DMS153 treated with DMSO at 0.1 percent for 48 hours (cell line): ENCODE data around the gene TMCO4.

Source experiments
- DNase-seq: peaks from one replicate; lab custom pipeline; 2025; ENCODE audit not compliant: unreplicated experiment; lab: John Stamatoyannopoulos, UW

TMCO4 gene

GRCh38 chr1:19689085-19689757 is 110.5 kb downstream of the TMCO4 start:
- DNase-seq = no peak

GRCh38 chr1:19688041-19688842 is 111.5 kb downstream of the TMCO4 start:
- DNase-seq = no peak

- no peak for DNase-seq
Measured at GRCh38 chr1:19687414-19687813, 112.3 kb downstream of the TMCO4 start.

- DNase-seq = no peak
Measured at GRCh38 chr1:19685994-19686393, 113.7 kb downstream of the TMCO4 start.

- no peak for DNase-seq
Measured at GRCh38 chr1:19684677-19685076, 115.0 kb downstream of the TMCO4 start.

- DNase-seq = no peak
Measured at GRCh38 chr1:19683351-19683750, 116.4 kb downstream of the TMCO4 start.

GRCh38 chr1:19682901-19683300 is 116.8 kb downstream of the TMCO4 start:
- DNase-seq = no peak

GRCh38 chr1:19682257-19682656 is 117.5 kb downstream of the TMCO4 start:
- DNase-seq = no peak

GRCh38 chr1:19680644-19681043 is 119.1 kb downstream of the TMCO4 start:
- no peak for DNase-seq

GRCh38 chr1:19679691-19680090 is 120.0 kb downstream of the TMCO4 start:
- DNase-seq = no peak

GRCh38 chr1:19678931-19679453 is 120.7 kb downstream of the TMCO4 start:
- no peak for DNase-seq

GRCh38 chr1:19678493-19678892 is 121.2 kb downstream of the TMCO4 start:
- no peak for DNase-seq

- no peak for DNase-seq
Measured at GRCh38 chr1:19676438-19676922, 123.2 kb downstream of the TMCO4 start.

GRCh38 chr1:19675797-19676196 is 123.9 kb downstream of the TMCO4 start:
- DNase-seq = no peak

- DNase-seq = no peak
Measured at GRCh38 chr1:19672237-19672636, 127.5 kb downstream of the TMCO4 start.

- DNase-seq = no peak
Measured at GRCh38 chr1:19670787-19671186, 128.9 kb downstream of the TMCO4 start.

GRCh38 chr1:19668888-19669287 is 130.8 kb downstream of the TMCO4 start:
- no peak for DNase-seq

- DNase-seq = no peak
Measured at GRCh38 chr1:19665496-19666465, 133.9 kb downstream of the TMCO4 start.

GRCh38 chr1:19665186-19665495 is 134.6 kb downstream of the TMCO4 start:
- no peak for DNase-seq

GRCh38 chr1:19664453-19665185 is 135.1 kb downstream of the TMCO4 start, which contains the start of gene HTR6:
Gene HTR6 (plus strand): TSS chr1:19664875. CDS start chr1:19665754, 879 bp downstream.
- DNase-seq = no peak
